HG03175 (cell line): ENCODE results near the gene FBXO47.

Experiments
- ATAC-seq: cut with Tn5 transposase; IDR thresholded peaks from one replicate; pipeline ENCODE4 v1.9.1; 2021; ENCODE audit warnings: mild to moderate bottlenecking, moderate library complexity; ENCODE audit not compliant: unreplicated experiment

FBXO47 gene

GRCh38 chr17:38967290-38967738, at the start of gene FBXO47:
Gene FBXO47, minus strand, starts transcription at chr17:38967403. Its CDS starts 4,378 bp downstream, at chr17:38963025.
- no peak for ATAC-seq

DNA sequence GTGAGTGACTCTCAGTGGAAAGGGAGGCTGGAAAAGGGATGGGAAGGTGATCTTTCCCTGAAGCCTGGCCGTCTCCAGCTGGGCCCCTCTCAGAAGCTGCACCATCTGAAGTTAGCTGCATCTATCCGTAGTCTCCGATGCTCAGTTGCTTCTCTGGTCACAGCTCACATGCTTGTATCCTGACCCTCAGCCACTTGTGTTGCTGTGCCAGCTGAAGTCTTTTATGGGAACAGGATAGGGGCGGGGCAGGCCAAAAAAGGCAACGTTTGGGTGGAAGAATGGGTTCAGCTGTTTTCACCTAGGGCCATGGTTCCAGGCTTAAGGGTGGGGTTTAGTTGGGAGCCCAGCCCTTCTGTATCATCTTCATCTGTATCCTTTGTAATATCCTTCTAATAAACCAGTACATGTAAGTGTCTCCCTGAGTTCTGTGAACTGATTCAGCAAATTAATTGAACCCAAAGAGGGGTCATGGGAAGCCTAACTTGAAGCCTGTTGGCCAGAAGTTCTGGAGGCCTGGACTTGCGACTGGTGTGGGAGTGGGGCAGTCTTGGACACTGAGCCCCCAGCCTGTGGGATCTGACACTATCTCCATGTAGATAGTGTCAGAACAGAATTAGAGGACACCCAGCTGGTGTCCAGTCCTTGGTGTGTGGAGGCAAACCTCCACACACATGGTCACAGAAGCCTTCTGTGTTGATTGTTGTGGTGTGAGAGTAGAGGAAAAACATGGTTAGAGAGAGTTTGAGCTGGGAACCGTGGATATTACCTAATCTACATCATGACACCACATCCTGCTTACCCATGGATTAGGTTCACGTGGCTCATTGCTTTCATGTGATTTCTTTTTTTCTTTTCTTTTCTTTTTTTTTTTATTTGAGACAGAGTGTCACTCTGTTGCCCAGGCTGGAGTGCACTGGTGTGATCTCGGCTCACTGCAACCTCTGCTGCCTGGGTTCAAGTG, 49.3 kb upstream of the FBXO47 start:
- ATAC-seq: no peak

DNA sequence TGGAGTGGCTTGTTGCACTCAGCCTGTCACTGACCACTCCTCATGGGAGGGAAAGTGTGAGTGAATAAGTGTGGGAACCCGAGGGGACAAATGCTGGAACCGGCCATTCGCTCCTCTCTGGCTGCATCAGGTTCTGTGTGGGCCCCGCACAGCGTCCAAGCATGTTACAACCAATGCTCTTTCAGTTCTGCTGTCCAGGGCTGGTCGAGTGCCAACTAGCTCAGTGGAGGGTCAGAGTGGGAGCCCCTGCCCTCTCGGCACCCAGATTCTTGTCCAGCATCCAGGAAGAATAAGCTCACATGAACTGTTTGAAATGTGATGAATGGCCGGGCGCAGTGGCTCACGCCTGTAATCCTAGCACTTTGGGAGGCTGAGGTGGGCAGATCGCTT, 48.3 kb upstream of the FBXO47 start:
- ATAC-seq: no peak

DNA sequence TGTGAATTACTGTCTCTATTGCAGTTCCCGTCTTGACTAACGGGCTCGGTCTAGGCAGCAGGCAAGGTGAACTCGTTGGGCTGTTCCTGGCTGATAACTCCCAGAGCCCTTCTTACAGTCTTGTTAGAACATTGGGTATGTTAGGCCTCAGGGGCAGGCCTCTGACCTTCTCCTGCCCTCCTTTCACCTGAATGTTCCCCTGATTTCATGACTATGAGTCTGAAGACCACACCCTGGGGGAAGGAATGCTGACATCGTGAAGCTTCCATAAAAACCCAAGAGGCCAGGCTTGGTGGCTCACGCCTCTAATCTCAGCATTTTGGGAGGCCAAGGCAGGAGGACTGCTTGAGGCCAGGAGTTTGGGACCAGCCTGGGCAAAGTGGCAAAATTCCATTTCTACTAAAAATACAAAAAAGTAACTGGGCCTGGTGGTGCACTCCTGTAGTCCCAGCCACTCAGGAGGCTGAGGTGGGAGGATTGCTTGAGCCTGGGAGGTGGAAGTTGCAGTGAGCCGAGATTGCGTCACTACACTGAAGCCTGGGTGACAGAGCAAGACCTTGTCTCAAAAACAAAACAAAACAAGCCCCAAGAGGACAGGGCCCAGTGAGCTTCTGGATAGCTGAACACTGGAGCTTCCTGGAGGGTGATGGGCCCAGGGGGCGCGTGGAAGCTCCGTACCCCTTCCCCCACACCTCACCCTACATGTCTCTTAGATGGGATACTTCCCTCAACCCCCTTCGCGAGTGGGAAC, 47.8 kb upstream of the FBXO47 start:
- ATAC-seq: no peak

DNA sequence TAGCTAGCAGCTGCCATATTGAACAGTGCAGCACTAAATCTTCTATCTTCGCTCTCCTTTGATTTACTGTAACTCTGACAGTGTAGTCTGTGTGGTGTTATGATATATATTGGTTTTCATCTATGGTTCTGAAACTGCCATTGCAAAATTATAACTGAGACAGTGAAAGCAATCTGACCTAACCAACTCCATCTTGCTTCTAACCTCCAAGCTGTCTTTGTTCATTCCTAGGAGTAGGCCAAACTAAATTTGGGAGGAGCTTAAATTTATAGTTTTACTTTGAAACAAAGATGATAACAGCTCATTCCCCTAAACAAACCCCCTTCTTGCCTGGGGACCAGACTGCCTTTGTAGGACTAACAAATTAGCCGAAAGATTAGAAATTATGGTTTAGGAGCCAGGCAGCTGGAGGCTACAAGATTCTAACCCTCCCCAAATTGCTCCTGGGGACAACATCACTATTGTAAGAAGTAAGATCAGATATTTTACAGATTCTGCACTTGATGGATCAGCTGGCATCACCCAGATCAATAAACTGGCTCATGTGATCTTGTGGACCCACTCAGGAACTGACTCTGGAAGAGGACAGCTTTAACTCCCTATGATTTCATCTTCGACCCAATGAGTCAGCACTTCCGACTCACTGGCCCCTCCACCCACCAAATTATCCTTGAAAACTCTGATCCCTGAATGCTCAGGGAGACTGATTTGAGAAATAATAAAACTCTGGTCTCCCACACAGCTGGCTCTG, 47.0 kb upstream of the FBXO47 start:
- ATAC-seq: no peak

DNA sequence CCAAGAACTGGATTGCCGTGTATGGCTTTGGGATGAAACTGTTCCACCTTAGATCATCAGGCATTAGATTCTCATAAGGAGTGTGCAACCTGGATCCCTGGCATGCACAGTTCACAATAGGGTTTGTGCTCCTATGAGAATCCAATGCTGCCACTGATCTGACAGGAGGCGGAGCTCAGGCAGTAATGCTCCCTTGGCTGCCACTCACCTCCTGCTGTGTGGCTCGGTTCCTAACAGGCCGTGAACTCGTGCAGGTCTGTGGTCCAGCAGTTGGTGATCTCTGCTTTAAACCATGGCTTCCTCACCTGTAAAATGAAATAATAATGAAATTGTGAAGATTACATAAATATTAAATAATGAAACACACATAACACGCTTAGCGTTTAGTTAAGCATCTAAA, 45.5 kb upstream of the FBXO47 start:
- no peak for ATAC-seq

- ATAC-seq: no peak
Observed at GRCh38 chr17:39011907-39012468, 44.8 kb upstream of the FBXO47 start.

GRCh38 chr17:39009581-39010001, 42.4 kb upstream of the FBXO47 start:
- no peak for ATAC-seq

DNA sequence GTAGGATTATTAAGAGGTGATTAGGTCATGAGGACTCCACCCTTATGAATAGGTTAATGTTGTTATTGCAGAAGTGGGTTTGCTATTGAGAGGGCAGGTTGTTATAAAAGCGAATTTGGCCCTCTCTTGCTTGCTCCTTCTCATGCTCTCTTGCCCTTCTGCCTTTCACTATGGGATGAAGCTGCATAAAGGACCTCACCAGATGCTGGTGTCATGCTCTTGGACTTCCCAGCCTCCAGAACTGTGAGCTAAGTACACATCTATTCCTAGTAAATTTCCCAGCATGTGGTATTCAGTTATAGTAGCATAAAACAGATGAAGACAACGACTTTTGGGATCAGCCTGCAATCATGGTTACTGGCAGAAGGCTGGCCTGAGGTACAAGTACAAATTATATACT, 41.4 kb upstream of the FBXO47 start:
- ATAC-seq: no peak

GRCh38 chr17:39002991-39003715, 36.0 kb upstream of the FBXO47 start:
- no peak for ATAC-seq

DNA sequence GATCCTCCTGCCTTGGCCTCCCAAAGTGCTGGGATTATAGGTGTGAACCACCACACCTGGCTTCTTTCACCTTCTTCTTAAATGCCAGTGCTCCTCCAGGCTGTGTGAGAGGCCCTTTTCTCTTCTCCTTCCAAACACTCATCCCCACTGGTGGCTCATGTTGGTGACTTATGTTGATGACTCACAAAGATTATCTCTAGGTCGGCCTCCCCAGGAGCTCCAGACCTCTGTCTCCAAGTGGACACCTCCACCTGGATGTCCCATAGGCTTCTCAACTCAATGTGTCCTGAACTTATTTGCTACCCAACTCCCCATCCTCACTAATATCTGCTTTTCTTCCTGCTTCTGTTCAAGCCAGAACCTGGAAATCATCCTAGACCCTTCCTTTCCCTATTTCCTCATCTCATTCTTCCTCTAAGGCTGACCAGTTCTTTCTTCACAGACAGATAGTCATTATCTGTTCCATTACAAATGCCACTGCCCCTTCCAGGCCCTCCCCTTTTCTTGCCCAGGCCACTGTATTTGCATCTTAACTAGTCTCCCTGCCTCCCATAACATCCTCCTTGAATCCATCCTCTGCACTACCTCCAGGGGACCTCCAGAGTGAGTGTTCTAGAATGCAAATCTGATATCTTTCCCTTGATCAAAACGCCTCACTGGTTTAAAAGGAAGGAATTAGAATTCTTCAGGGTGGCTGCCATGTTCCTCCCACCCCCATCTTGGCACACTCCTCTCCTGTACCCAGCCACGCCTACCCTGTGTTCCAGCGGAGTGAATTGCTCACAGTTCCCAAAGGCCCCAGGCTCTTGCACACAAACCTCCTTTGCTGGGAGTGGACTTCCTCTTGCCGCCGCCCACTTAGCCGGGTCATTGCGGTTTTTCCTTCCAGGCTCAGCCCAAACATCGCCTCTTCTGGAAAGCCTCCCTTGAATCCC, 34.8 kb upstream of the FBXO47 start:
- no peak for ATAC-seq

DNA sequence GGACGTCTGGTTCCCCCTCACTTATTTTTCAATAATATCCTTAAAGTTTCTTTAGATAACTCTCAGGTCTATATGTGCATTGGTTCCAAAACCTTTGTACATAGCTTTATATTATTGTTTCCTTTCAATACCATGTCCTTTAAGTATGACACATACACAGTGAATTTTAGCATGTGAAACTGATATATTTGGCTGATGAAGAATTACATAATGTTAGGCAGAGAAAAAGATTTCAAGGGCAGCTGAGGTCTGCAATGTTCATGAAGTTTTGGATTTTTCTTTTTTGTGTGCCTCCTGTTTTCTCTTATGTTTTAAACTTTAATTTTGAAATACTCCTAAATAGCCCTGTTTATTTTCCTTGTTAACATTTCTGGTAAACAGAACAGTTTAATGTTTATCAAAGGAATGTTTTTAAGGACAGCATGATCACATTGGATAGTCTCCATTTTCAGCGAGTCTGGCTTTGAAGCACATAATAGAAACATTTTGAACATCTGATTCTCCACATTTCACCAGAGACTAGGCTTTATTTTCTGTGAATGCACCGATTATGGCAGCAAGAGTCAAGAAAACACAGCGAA, 32.9 kb upstream of the FBXO47 start:
- ATAC-seq: no peak

DNA sequence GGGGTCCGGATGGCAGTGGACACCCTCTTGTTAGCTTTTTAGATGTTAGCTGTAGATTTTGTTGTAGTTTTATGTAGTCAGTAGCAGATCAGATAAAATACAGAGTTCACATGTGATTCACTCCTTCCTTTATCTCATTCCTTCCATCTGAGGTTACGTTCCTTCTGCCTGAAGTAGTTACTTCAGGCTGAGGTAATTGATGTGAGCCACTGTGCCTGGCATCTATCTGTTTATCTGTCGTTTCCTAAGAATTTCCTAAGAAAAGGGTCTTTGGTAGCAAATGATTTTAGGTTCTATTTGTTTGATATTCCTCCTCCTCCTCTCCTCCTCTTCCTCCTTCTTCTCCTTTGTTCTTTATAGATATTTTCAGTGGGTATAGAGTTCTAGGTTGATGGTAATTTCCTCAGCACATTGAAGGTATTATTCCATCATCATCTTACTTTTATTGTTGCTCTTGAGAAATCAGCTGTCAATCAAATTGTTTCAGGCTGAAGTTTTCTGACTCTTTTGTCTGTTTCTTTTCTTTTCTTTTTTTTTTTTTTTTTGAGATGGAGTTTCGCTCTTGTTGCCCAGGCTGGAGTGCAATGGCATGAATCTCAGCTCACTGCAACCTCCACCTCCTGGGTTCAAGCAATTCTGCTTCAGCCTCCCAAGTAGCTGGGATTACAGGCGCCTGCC, 29.6 kb upstream of the FBXO47 start:
- ATAC-seq: no peak

- ATAC-seq: no peak
Observed at GRCh38 chr17:38994026-38994425, 26.8 kb upstream of the FBXO47 start.

GRCh38 chr17:38984666-38985065, 17.5 kb upstream of the FBXO47 start:
- no peak for ATAC-seq

DNA sequence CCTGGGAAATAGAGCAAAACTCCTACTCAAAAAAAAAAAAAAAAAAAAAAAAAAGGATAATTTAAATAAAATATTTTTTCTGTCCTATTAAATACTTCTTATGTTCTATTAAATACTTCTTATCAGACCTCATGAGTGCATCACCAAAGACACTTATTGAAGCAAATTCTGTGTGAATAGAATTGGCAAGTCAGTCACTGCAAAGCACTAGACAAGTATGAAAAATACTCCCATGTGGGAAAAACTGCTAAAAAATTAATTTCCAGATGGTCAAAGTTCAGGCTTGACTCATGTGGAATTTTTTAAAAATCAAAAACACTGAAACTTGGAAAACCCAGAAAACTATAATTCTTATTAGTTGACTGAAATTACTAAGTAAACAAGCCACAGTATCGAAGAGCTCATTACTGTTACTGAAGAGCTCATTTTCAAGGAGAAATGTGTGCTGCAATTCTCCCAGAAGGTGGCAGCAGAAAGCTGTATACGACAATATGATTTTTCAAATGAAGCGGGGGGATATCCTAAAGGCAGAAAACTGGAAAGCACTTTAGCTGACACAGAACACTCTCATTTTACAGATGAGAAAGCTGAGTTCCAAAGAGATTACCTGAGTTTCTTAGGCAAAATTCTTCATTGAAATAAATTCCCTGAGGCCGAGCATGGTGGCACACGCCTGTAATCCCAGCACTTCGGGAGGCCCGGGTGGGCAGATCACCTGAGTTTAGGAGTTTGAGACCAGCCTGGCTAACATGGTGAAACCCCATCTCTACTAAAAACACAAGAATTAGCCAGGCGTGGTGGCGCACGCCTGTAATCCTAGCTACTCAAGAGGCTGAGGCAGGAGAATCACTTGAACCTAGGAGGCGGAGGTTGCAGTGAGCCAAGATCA, 15.9 kb upstream of the FBXO47 start:
- no peak for ATAC-seq

- no peak for ATAC-seq
Observed at GRCh38 chr17:38981636-38982035, 14.4 kb upstream of the FBXO47 start.
